K562 (cell line): ENCODE data around the gene RABL6.

ENCODE experiments used
- CBX3 ChIP-seq, 2 experiments: IDR thresholded peaks; 1 replicate in 1 of 2; 2 replicates in 1 of 2; pipeline ENCODE4 v1.6.1; 2012; ENCODE audit warnings: inconsistent platforms in 2 of 2, low read length in 2 of 2, borderline replicate concordance in 1 of 2, control low read depth in 1 of 2
- CCNT2 ChIP-seq: IDR thresholded peaks from 2 replicates; pipeline ENCODE4 v1.6.1; 2011; ENCODE audit warnings: borderline replicate concordance, low read depth, mild to moderate bottlenecking, moderate library complexity, mixed read lengths, low read length; ENCODE audit not compliant: insufficient read length; ENCODE audit errors: extremely low read depth
- JUND ChIP-seq, 2 experiments: IDR thresholded peaks; 2 replicates in 1 of 2; 3 replicates in 1 of 2; pipeline ENCODE4 v1.6.1; 2011; ENCODE audit warnings: borderline replicate concordance in 2 of 2, low read depth in 2 of 2, low read length in 2 of 2, improper control_type of control experiment in 1 of 2, missing biosample characterization in 1 of 2, missing genetic modification characterization in 1 of 2, missing genetic modification reagents in 1 of 2
- NFE2L1 ChIP-seq: fragments of 450-650 bp; IDR thresholded peaks from 2 replicates; pipeline ENCODE4 v1.6.1; 2016; ENCODE audit warnings: missing genetic modification characterization, low read depth, mild to moderate bottlenecking, missing compliant biosample characterization, moderate library complexity, borderline replicate concordance
- PTBP1 ChIP-seq: fragments of 200-400 bp; formaldehyde crosslinking; IDR thresholded peaks from 2 replicates; pipeline ENCODE4 v1.6.1; 2017; ENCODE audit warnings: low read depth, low read length
- SPI1 ChIP-seq: IDR thresholded peaks from 2 replicates; pipeline ENCODE4 v1.6.1; 2011; ENCODE audit warnings: low read depth, low read length, control low read depth, borderline replicate concordance
- ZFP30 ChIP-seq: fragments of 250-450 bp; sonication (Bioruptor Pico); IDR thresholded peaks from 2 replicates; pipeline ENCODE4 v1.8.0; 2022; ENCODE audit warnings: moderate library complexity, mild to moderate bottlenecking, inconsistent platforms, borderline replicate concordance
- TF ChIP-seq, protein P1 (sequence below): fragments of 450-650 bp; IDR thresholded peaks from 2 replicates; pipeline ENCODE4 v1.6.1; 2018; ENCODE audit not compliant: partially characterized antibody

DNA sequence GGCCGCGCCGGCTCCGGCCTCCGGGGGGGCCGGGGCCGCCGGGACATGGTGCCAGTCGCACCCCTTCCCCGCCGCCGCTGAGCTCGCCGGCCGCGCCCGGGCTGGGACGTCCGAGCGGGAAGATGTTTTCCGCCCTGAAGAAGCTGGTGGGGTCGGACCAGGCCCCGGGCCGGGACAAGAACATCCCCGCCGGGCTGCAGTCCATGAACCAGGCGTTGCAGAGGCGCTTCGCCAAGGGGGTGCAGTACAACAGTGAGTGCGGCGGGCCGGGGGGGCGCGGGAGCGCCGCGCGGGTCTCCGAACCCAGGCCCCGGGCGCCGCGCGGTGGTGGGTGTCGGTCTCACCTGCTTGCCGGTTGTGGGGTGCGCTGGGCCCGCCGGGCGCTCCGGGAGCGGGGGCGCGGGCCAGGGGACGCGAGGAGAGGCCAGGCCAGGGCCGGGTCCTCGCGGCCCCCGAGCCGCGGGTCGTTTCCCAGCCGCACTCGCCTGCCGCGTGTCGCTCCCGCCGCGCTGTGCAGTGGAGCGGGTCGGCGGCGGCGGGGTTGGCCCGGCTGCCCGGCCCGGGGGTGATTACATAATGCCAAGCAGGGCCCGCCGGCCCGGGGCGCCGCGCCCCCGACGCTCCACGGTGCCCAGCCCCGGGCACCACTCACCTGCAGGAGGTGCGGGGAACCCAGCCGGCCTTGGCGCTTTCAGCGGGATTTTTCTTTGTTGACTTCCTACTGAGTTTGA lies 492 bp downstream of the RABL6 start:
- TF ChIP-seq CCNT2: peak; percentile 22
- no peak for TF ChIP-seq ZFP30 (CRISPR knock-in tag)
- no peak for TF ChIP-seq NFE2L1 (tag)
- TF ChIP-seq, protein P1, sequence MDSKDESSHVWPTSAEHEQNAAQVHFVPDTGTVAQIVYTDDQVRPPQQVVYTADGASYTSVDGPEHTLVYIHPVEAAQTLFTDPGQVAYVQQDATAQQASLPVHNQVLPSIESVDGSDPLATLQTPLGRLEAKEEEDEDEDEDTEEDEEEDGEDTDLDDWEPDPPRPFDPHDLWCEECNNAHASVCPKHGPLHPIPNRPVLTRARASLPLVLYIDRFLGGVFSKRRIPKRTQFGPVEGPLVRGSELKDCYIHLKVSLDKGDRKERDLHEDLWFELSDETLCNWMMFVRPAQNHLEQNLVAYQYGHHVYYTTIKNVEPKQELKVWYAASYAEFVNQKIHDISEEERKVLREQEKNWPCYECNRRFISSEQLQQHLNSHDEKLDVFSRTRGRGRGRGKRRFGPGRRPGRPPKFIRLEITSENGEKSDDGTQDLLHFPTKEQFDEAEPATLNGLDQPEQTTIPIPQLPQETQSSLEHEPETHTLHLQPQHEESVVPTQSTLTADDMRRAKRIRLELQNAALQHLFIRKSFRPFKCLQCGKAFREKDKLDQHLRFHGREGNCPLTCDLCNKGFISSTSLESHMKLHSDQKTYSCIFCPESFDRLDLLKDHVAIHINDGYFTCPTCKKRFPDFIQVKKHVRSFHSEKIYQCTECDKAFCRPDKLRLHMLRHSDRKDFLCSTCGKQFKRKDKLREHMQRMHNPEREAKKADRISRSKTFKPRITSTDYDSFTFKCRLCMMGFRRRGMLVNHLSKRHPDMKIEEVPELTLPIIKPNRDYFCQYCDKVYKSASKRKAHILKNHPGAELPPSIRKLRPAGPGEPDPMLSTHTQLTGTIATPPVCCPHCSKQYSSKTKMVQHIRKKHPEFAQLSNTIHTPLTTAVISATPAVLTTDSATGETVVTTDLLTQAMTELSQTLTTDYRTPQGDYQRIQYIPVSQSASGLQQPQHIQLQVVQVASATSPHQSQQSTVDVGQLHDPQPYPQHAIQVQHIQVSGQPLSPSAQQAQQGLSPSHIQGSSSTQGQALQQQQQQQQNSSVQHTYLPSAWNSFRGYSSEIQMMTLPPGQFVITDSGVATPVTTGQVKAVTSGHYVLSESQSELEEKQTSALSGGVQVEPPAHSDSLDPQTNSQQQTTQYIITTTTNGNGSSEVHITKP: no peak
- TF ChIP-seq SPI1: no peak
- no peak for TF ChIP-seq CBX3 (IDR thresholded peaks at IDR 0.05; ENCODE audit: borderline replicate concordance in 1 of 2, low read length in 2 of 2)
- no peak for TF ChIP-seq JUND (IDR thresholded peaks at IDR 0.05; ENCODE audit: borderline replicate concordance, low read depth, low read length)
- TF ChIP-seq JUND (tag; IDR thresholded peaks at IDR 0.05; ENCODE audit: borderline replicate concordance, low read depth, low read length): no peak
- no peak for TF ChIP-seq PTBP1
